ENCODE results near the gene ALK.

Gene ALK

DNA sequence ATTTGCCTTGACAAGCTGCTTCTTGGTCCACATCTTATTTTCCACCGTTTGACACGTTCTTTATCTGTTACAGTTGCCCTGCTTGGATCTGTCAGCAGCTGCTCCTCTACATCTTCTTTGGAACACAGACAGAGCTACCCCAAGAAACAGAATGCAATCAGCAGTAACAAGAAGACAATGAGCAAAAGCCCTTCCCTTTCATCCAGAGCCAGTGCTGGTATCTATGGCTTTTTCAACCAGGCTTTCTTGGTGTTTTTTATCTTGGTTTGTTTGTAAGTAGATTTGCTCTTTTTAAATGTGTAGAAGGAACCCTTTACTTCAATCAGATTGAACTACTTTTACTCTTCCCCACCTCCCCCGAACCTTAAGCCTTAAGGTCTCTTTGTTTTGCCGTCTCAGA lies 764.3 kb downstream of the ALK start:
- Histone ChIP-seq H3K36me3 (no peaks in the 10 kb centered on the region), H3K4me1 (ENCODE audit: control insufficient read depth in 1 of 2, insufficient read depth in 1 of 2, low read depth in 1 of 2, low read length in 1 of 2) (no peaks in the 10 kb centered on the region), H3K27ac (no peak overlapping the region), H3K9me3 (no peaks in the 10 kb centered on the region), H3K27me3 (no peaks in the 10 kb centered on the region), H3K4me3 (ENCODE audit: low read depth in 1 of 2, low read length in 1 of 2) (no peak overlapping the region)
- TF ChIP-seq, protein P1, sequence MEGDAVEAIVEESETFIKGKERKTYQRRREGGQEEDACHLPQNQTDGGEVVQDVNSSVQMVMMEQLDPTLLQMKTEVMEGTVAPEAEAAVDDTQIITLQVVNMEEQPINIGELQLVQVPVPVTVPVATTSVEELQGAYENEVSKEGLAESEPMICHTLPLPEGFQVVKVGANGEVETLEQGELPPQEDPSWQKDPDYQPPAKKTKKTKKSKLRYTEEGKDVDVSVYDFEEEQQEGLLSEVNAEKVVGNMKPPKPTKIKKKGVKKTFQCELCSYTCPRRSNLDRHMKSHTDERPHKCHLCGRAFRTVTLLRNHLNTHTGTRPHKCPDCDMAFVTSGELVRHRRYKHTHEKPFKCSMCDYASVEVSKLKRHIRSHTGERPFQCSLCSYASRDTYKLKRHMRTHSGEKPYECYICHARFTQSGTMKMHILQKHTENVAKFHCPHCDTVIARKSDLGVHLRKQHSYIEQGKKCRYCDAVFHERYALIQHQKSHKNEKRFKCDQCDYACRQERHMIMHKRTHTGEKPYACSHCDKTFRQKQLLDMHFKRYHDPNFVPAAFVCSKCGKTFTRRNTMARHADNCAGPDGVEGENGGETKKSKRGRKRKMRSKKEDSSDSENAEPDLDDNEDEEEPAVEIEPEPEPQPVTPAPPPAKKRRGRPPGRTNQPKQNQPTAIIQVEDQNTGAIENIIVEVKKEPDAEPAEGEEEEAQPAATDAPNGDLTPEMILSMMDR (IDR thresholded peaks at IDR 0.05), result no peak

- Histone ChIP-seq H3K27me3 (no peaks in the 10 kb centered on the region), H3K27ac (no peak overlapping the region), H3K9me3 (no peaks in the 10 kb centered on the region), H3K36me3 (no peaks in the 10 kb centered on the region), H3K4me3 (ENCODE audit: low read depth in 1 of 2, low read length in 1 of 2) (no peak overlapping the region), H3K4me1 (ENCODE audit: control insufficient read depth in 1 of 2, insufficient read depth in 1 of 2, low read depth in 1 of 2, low read length in 1 of 2) (no peaks in the 10 kb centered on the region)
- TF ChIP-seq, protein P1 (IDR thresholded peaks at IDR 0.05), result no peak
Measured at GRCh38 chr2:29155578-29155977, 765.8 kb downstream of the ALK start.

- Histone ChIP-seq H3K27ac (no peak overlapping the region), H3K27me3 (no peaks in the 10 kb centered on the region), H3K4me1 (ENCODE audit: control insufficient read depth in 1 of 2, insufficient read depth in 1 of 2, low read depth in 1 of 2, low read length in 1 of 2) (no peaks in the 10 kb centered on the region), H3K9me3 (no peaks in the 10 kb centered on the region), H3K36me3 (no peaks in the 10 kb centered on the region), H3K4me3 (ENCODE audit: low read depth in 1 of 2, low read length in 1 of 2) (no peak overlapping the region)
- TF ChIP-seq, protein P1 (IDR thresholded peaks at IDR 0.05), result no peak
Measured at GRCh38 chr2:29154610-29155009, 766.8 kb downstream of the ALK start.

GRCh38 chr2:29147963-29148362 lies 773.4 kb downstream of the ALK start:
- Histone ChIP-seq H3K27ac (no peak overlapping the region), H3K36me3 (no peaks in the 10 kb centered on the region), H3K4me3 (ENCODE audit: low read depth in 1 of 2, low read length in 1 of 2) (no peak overlapping the region), H3K4me1 (ENCODE audit: control insufficient read depth in 1 of 2, insufficient read depth in 1 of 2, low read depth in 1 of 2, low read length in 1 of 2) (no peaks in the 10 kb centered on the region), H3K27me3 (no peaks in the 10 kb centered on the region), H3K9me3 (no peaks in the 10 kb centered on the region)
- TF ChIP-seq, protein P1 (IDR thresholded peaks at IDR 0.05), result no peak

DNA sequence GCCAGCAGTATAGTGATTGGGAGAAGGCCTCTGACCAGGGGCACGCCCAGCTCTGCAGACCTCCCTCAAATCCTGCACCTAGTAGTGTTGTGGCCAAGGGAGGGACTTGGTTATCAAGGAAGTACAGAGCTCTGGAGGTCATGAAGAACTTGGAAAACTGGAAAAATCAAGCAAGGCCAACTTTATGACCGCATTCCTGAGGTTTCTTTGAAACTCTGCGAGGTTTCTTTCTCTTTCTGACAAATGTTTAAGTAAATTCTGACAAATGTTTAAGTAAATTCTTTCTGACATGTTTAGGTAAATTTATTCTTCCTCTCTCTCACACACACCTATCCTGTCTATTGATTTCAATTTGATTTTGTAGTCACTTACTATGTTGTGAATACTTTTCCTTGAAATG lies 775.2 kb downstream of the ALK start:
- TF ChIP-seq, protein P1 (IDR thresholded peaks at IDR 0.05), result no peak
- Histone ChIP-seq H3K36me3 (no peaks in the 10 kb centered on the region), H3K27ac (no peak overlapping the region), H3K27me3 (no peaks in the 10 kb centered on the region), H3K4me1 (ENCODE audit: control insufficient read depth in 1 of 2, insufficient read depth in 1 of 2, low read depth in 1 of 2, low read length in 1 of 2) (no peaks in the 10 kb centered on the region), H3K4me3 (ENCODE audit: low read depth in 1 of 2, low read length in 1 of 2) (no peak overlapping the region), H3K9me3 (no peaks in the 10 kb centered on the region)

DNA sequence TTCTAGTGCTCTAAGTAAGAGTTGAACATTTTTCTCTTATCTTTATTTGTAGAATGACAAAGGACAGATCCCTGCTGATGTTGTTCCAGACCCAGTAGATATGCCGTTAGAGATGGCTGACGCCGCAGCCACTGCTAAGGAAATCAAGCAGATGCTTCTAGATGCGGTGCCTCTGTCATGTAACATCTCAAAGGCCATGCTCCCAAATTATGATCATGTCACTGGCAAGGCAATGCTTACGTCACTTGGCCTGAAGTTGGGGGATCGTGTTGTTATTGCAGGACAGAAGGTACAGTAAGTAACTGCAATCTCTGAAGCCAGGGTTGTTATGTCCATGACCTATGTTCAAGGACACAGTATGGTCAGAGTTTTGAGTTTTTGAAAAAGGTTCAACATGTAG lies 777.7 kb downstream of the ALK start:
- no peaks in the 10 kb centered on the region for H3K27me3 ChIP-seq
- TF ChIP-seq, protein P1 (IDR thresholded peaks at IDR 0.05), result no peak
- no peak overlapping the region for H3K4me3 ChIP-seq (ENCODE audit: low read depth in 1 of 2, low read length in 1 of 2)
- H3K36me3 ChIP-seq, result no peaks in the 10 kb centered on the region
- no peaks in the 10 kb centered on the region for H3K4me1 ChIP-seq (ENCODE audit: control insufficient read depth in 1 of 2, insufficient read depth in 1 of 2, low read depth in 1 of 2, low read length in 1 of 2)
- H3K27ac ChIP-seq, result no peak overlapping the region
- no peaks in the 10 kb centered on the region for H3K9me3 ChIP-seq
